Spleen (tissue), 7 donors: ENCODE results near the gene SCGB2B2.

Source experiments
- CTCF ChIP-seq, 11 experiments: fragments of 200-600 bp in 7 of 11; fragments of 450-650 bp in 4 of 11; sonication (generic) in 4 of 11; IDR thresholded peaks in 8 of 11; conservative IDR thresholded peaks in 3 of 11; 1 replicate in 7 of 11; 2 replicates in 4 of 11; pipeline versions ENCODE4 v1.4.0 to v1.8.0; 2016 to 2021; ENCODE audit warnings: antibody characterized with exemption in 11 of 11, inconsistent platforms in 4 of 11, mild to moderate bottlenecking in 1 of 11
- POLR2A ChIP-seq, 3 donors: fragments of 450-650 bp; IDR thresholded peaks; one replicate each; pipeline ENCODE4 v1.5.1; 2017; ENCODE audit warnings: antibody characterized with exemption in 3 of 3, mild to moderate bottlenecking in 1 of 3
- POLR2AphosphoS5 ChIP-seq, 3 donors: sonication (generic); formaldehyde crosslinking; IDR thresholded peaks; one replicate each; pipeline ENCODE4 v1.5.1; 2017; ENCODE audit warnings: antibody characterized with exemption in 3 of 3
- donor health status: DM: no; HTN: no; CAD: no; lungs with moderate emphysema.
- donor health status: DM: no; HTN: no; CAD: no.
- donor health status: DM: no; HTN: no; CAD: no.

GRCh38 chr19:34687348-34687747, 10.4 kb upstream of the SCGB2B2 start:
- TF ChIP-seq CTCF (IDR thresholded peaks at IDR 0.05 in 8 of 11, conservative IDR thresholded peaks at IDR 0.05 in 3 of 11) (no peak), POLR2A (IDR thresholded peaks at IDR 0.05) (no peak), POLR2AphosphoS5 (IDR thresholded peaks at IDR 0.05) (no peak)
